BLaER1 treated with 17β-estradiol and CSF1 and Interleukin-3, amounts not matched to agents 10 nM and 100 nM (cell line): ENCODE measurements around the gene RAD54L2.
"Not testable (repeated sequence)": the region's sequence is repeated elsewhere in the genome, so short reads cannot be mapped to it uniquely, and the experiment has no call there.

Experiments used
- H3K27ac ChIP-seq, 11 experiments: shearing (Covaris generic); formaldehyde crosslinking; 2 replicates each; pipeline ENCODE4 v1.8.1; 2022
- H3K27me3 ChIP-seq, 11 experiments: shearing (Covaris generic); formaldehyde crosslinking; 2 replicates each; pipeline ENCODE4 v1.8.1; 2022
- H3K36me3 ChIP-seq, 11 experiments: shearing (Covaris generic); formaldehyde crosslinking; 2 replicates each; pipeline ENCODE4 v1.8.1; 2022
- H3K4me1 ChIP-seq, 10 experiments: shearing (Covaris generic); formaldehyde crosslinking; 2 replicates each; pipeline ENCODE4 v1.8.1; 2022
- H3K4me2 ChIP-seq, 11 experiments: shearing (Covaris generic); formaldehyde crosslinking; 2 replicates each; pipeline ENCODE4 v1.8.1; 2022
- H3K4me3 ChIP-seq, 10 experiments: shearing (Covaris generic); formaldehyde crosslinking; 2 replicates each; pipeline ENCODE4 v1.8.1; 2022
- H3K9ac ChIP-seq, 11 experiments: shearing (Covaris generic); formaldehyde crosslinking; 2 replicates each; pipeline ENCODE4 v1.8.1; 2022
- H3K9me3 ChIP-seq, 11 experiments: shearing (Covaris generic); formaldehyde crosslinking; replicated peaks in 1 of 11; 2 replicates each; pipeline ENCODE4 v1.8.1; 2022
- H4K20me1 ChIP-seq, 11 experiments: shearing (Covaris generic); formaldehyde crosslinking; 2 replicates each; pipeline ENCODE4 v1.8.1; 2022
- Cebpa-rat ChIP-seq, 11 experiments: shearing (Covaris generic); IDR thresholded peaks; 2 replicates each; pipeline ENCODE4 v1.8.1; 2022

RAD54L2 gene

DNA sequence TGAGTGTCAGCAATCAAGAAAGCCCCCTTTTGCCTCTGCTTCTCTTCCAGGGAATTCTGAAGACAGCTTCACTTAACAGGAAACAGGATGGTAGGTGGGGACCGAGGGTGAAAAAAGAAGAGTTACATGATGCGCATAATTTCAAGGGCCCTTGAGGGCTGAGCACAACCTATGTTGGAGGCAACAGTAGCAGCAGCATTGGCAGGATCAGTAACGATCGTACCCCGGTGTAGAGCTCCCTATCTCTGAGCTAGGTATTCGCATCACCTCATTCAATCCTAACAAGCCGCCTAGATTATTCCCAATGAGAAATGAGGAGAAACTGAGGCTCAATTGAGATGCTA, 432 bp upstream of the RAD54L2 start:
- no peak for TF ChIP-seq Cebpa-rat (IDR thresholded peaks at IDR 0.05)
- no peaks in the 10 kb centered on the region for H3K27me3 ChIP-seq
- peak overlapping the region; percentile 92 to 99 (median 96) for H3K9ac ChIP-seq
- peaks cover 0 to 43% (median 36%) of the 10 kb centered on the region in 11 experiments; a peak in 17 of 22 replicates for H4K20me1 ChIP-seq
- peak overlapping the region; percentile 86 to 96 (median 92) for H3K27ac ChIP-seq
- peak overlapping the region; percentile 78 to 93 (median 89) for H3K4me2 ChIP-seq
- H3K9me3 ChIP-seq: no peaks in the 10 kb centered on the region
- peaks cover 23 to 32% (median 26%) of the 10 kb centered on the region in 10 experiments for H3K4me1 ChIP-seq
- peaks cover 13 to 30% (median 21%) of the 10 kb centered on the region in 11 experiments; a peak in 21 of 22 replicates for H3K36me3 ChIP-seq
- peak overlapping the region; percentile 77 to 99 (median 90) for H3K4me3 ChIP-seq

DNA sequence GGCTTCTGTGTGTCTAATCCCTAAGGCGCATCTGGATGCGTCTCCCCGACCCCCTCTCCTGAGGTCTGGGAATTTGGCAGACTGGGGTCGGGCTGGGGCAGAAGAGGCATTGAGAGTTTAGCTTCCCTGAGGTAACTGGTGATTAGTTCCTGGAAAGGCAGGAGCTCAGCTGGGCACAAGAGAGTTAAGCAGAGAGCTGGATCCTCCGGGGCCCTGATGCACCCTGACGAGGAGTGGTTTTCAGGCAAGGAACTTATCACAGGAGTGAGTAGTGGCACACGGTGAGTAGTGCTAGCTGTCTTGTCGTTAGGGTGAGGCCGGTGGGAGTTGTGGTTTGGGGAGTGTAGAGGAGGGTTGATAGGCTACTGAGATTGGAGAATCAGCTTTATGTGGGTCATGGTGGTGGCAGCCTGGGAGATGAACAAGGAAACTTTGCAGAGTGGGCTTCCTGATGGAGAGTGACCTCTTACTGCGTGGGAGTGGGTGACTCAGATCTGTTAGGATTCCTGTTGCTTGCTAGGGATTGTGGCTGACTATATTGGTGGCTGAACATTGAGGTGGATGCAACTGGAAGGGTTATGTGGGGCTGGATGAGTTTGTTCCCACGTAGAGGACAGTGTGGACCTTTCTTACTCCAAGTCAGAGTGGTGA, 897 bp downstream of the RAD54L2 start:
- Histone ChIP-seq H3K9me3 (no peaks in the 10 kb centered on the region), H3K27me3 (no peaks in the 10 kb centered on the region), H3K9ac (peak overlapping the region; percentile 92 to 99 (median 96)), H3K4me1 (peaks cover 23 to 32% (median 26%) of the 10 kb centered on the region in 10 experiments), H3K4me3 (peak overlapping the region; percentile 77 to 99 (median 90)), H3K4me2 (peak overlapping the region; percentile 73 to 93 (median 89)), H3K27ac (peak overlapping the region; percentile 86 to 96 (median 92)), H3K36me3 (peaks cover 26 to 44% (median 33%) of the 10 kb centered on the region in 11 experiments), H4K20me1 (peaks cover 0 to 56% (median 47%) of the 10 kb centered on the region in 11 experiments; a peak in 19 of 22 replicates)
- no peak for TF ChIP-seq Cebpa-rat (IDR thresholded peaks at IDR 0.05)

- not testable (repeated sequence) for H3K9ac ChIP-seq, H3K4me3 ChIP-seq, H3K9me3 ChIP-seq, H3K27ac ChIP-seq, H3K27me3 ChIP-seq, H3K4me2 ChIP-seq
- Histone ChIP-seq H4K20me1 (peaks cover 0 to 88% (median 64%) of the 10 kb centered on the region in 11 experiments; a peak in 20 of 22 replicates), H3K4me1 (peaks cover 20 to 27% (median 23%) of the 10 kb centered on the region in 10 experiments), H3K36me3 (peaks cover 54 to 70% (median 64%) of the 10 kb centered on the region in 11 experiments)
Measured at GRCh38 chr3:51542596-51542995, 4.1 kb downstream of the RAD54L2 start.

DNA sequence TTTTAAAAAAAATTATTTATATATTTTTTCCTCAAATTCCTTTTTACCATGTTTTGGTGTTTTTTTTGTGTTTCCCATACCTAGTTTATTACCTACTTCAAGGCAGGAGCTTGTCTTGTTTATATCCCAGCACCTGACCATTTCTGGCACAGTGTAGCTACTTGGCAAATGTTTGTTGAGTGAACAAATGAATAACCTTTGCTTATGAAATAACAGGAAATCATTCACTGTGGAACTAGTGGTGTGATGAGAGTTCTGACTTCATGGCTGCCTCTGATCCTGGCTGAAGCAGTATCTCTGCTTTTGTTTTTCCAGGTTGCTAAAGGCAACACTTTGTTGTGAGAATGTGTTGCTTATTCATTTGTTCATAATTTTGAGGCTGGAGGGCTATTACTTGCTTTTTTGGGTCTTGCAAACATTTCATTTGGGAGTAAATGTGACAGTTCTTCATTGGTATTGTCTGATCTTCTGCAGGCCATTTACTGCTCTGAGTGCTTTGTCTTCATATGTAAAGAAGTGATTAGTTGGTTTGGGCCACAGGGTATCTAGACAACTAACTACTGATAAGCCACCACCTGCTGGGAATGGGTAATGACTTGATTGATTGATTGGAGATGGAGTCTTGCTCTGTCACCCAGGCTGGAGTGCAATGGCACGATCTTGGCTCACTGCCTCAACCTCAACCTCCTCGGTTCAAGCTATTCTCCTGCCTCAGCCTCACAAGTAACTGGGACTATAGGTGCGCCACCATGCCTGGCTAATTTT, 5.7 kb downstream of the RAD54L2 start:
- Histone ChIP-seq H3K9me3 (no peaks in the 10 kb centered on the region), H3K36me3 (peaks cover 69 to 86% (median 79%) of the 10 kb centered on the region in 11 experiments), H3K27me3 (no peaks in the 10 kb centered on the region), H3K27ac (no peak overlapping the region), H3K4me1 (peaks cover 12 to 20% (median 16%) of the 10 kb centered on the region in 10 experiments), H3K4me3 (no peak overlapping the region), H3K4me2 (no peak overlapping the region), H3K9ac (no peak overlapping the region), H4K20me1 (peaks cover 0 to 100% (median 78%) of the 10 kb centered on the region in 11 experiments; a peak in 20 of 22 replicates)
- no peak for TF ChIP-seq Cebpa-rat (IDR thresholded peaks at IDR 0.05)

DNA sequence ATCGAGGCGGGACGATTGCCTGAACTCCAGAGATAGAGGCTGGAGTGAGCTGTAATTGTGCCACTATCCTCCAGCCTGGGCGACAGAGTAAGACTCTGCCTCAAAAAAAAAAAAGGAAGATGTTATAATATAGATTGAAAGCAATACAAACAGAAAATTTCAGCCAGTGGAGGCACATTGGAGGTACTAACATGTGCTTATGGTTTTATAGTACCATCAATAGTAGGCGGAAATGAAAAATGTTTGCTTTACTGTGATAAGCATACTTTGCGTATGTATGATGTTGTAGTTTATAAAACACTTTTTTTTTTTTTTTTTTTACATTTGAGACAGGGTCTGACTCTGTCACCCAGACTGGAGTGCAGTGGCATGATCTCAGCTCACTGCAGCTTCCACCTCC, 8.8 kb downstream of the RAD54L2 start:
- TF ChIP-seq Cebpa-rat (IDR thresholded peaks at IDR 0.05): no peak
- Histone ChIP-seq H3K27ac (no peak overlapping the region), H3K4me3 (no peak overlapping the region), H3K9ac (no peak overlapping the region), H3K36me3 (peaks cover 84 to 100% (median 95%) of the 10 kb centered on the region in 11 experiments), H3K4me2 (no peak overlapping the region), H3K27me3 (no peaks in the 10 kb centered on the region), H3K9me3 (no peaks in the 10 kb centered on the region), H4K20me1 (peaks cover 0 to 100% (median 70%) of the 10 kb centered on the region in 11 experiments; a peak in 19 of 22 replicates), H3K4me1 (no peaks in the 10 kb centered on the region)

- Histone ChIP-seq H3K9ac (no peak overlapping the region), H3K36me3 (peaks cover 84 to 100% (median 95%) of the 10 kb centered on the region in 11 experiments), H3K4me1 (no peaks in the 10 kb centered on the region), H3K27me3 (no peaks in the 10 kb centered on the region), H3K9me3 (no peaks in the 10 kb centered on the region), H3K4me2 (no peak overlapping the region), H3K4me3 (no peak overlapping the region), H3K27ac (no peak overlapping the region), H4K20me1 (peaks cover 0 to 100% (median 69%) of the 10 kb centered on the region in 11 experiments; a peak in 18 of 22 replicates)
- no peak for TF ChIP-seq Cebpa-rat (IDR thresholded peaks at IDR 0.05)
Measured at GRCh38 chr3:51549311-51549710, 10.8 kb downstream of the RAD54L2 start.

- Histone ChIP-seq H3K27me3 (no peaks in the 10 kb centered on the region), H3K4me2 (no peak overlapping the region), H3K27ac (no peak overlapping the region), H3K9me3 (no peaks in the 10 kb centered on the region), H4K20me1 (peaks cover 0 to 98% (median 63%) of the 10 kb centered on the region in 11 experiments; a peak in 18 of 22 replicates), H3K4me1 (no peaks in the 10 kb centered on the region), H3K4me3 (no peak overlapping the region), H3K36me3 (peaks cover 86 to 100% (median 96%) of the 10 kb centered on the region in 11 experiments), H3K9ac (0 out of 22 replicates have a peak overlapping the region, but pooled peaks of 1 of the 11 experiments have one; percentile 12)
- no peak for TF ChIP-seq Cebpa-rat (IDR thresholded peaks at IDR 0.05)
Measured at GRCh38 chr3:51550080-51550819, 11.7 kb downstream of the RAD54L2 start.

DNA sequence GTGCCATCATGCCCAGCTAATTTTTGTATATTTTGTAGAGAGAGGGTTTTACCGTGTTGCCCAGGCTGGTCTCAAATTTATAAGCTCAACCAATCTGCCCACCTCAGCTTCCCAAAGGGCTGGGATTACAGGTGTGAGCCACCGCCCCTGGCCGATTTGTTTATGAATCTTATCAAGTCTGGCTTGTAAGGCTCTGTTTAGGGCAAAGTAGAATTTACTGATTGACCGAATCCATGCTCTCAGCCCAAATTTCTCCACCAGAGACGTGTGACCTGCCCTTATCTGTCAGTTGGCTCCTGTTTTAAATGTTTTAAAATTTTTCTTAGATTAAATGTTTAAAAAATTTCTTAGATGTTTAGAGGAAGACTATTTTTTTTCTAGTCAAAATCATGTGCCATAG, 19.5 kb downstream of the RAD54L2 start:
- H3K27ac ChIP-seq: no peak overlapping the region
- no peaks in the 10 kb centered on the region for H3K9me3 ChIP-seq
- H3K4me2 ChIP-seq: no peak overlapping the region
- peaks cover 0 to 6% (median 3%) of the 10 kb centered on the region in 10 experiments; a peak in 14 of 20 replicates for H3K4me1 ChIP-seq
- peaks cover 6 to 89% (median 36%) of the 10 kb centered on the region in 11 experiments; a peak in 15 of 22 replicates for H4K20me1 ChIP-seq
- H3K27me3 ChIP-seq: no peaks in the 10 kb centered on the region
- H3K36me3 ChIP-seq: peaks cover 66 to 99% (median 86%) of the 10 kb centered on the region in 11 experiments
- TF ChIP-seq Cebpa-rat (IDR thresholded peaks at IDR 0.05): no peak
- no peak overlapping the region for H3K4me3 ChIP-seq
- H3K9ac ChIP-seq: no peak overlapping the region
